Central memory CD8-positive, alpha-beta T cell (primary cell): ENCODE data around the gene NAV2.

Experiments
- ATAC-seq: fragments of 150-1000 bp; cut with Tn5 transposase; replicated peaks from 2 replicates; pipeline ENCODE4 v1.10.0; 2022; ENCODE audit warnings: mild to moderate bottlenecking, moderate FRiP score, moderate number of reproducible peaks; ENCODE audit not compliant: poor library complexity, severe bottlenecking; ENCODE audit errors: extremely low read depth
- DNase-seq, 2 donors: peaks; one replicate each; pipeline ENCODE4 v3.0.0; 2021; ENCODE audit warnings: low spot score in 2 of 2
- H3K27ac Mint-ChIP-seq: one replicate; pipeline ENCODE4 v1.8.0; 2022; ENCODE audit warnings: low read depth, mild to moderate bottlenecking, moderate library complexity, mixed read lengths
- H3K27me3 Mint-ChIP-seq: one replicate; pipeline ENCODE4 v1.8.0; 2022; ENCODE audit warnings: mixed read lengths
- H3K36me3 Mint-ChIP-seq: one replicate; pipeline ENCODE4 v1.8.0; 2022; ENCODE audit warnings: mild to moderate bottlenecking, moderate library complexity, mixed read lengths; ENCODE audit not compliant: insufficient read depth
- H3K4me1 Mint-ChIP-seq: one replicate; pipeline ENCODE4 v1.8.0; 2022; ENCODE audit warnings: mixed read lengths
- H3K4me3 Mint-ChIP-seq: one replicate; pipeline ENCODE4 v1.8.0; 2022; ENCODE audit warnings: mild to moderate bottlenecking, moderate library complexity, mixed read lengths
- H3K9me3 Mint-ChIP-seq: one replicate; pipeline ENCODE4 v1.8.0; 2022; ENCODE audit warnings: mixed read lengths

Gene NAV2

DNA sequence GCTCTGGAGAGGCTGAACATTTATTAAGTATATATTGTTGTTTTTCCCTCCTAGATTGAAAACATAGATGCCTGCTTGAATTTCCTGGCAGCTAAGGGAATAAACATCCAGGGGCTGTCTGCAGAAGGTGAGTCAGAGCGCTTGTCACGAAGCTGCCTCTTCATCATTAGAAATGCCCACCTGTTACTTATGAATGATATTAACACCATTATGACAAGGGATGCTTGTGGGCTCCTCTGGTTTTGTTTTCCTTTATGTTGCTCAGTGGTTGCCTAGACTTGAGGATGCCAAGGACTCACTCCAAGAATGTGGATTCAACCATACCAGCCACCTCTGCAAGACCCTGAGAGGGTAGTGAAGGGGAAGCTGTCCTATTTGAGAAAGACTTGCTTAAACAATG, 156.2 kb downstream of the NAV2 start:
- ATAC-seq (no peak), DNase-seq (no peak)
- no peak overlapping the region for H3K4me3 Mint-ChIP-seq
- no peaks in the 10 kb centered on the region for H3K27me3 Mint-ChIP-seq
- no peaks in the 10 kb centered on the region for H3K4me1 Mint-ChIP-seq
- H3K36me3 Mint-ChIP-seq = no peaks in the 10 kb centered on the region
- H3K27ac Mint-ChIP-seq = no peak overlapping the region
- H3K9me3 Mint-ChIP-seq = no peaks in the 10 kb centered on the region

DNA sequence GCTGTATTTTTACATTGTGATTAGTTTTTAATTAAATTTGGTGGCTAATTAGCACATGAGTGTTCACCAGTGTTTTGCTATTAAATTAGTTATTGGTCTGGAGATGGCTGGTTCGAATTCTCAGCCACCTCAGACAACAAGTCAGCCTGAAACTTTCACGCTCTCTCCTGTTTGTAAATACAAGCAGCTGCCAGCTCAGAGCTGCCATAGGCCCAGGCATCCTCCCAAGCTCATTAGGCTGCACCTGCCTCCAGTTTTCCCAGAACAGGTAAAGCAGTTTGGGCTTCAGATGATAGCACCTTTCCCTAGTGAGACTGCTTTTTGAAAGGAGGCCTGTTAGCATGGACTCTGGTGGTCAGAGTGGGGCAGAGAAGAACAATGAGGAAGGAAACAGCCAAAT, 156.8 kb downstream of the NAV2 start:
- ATAC-seq = no peak
- no peaks in the 10 kb centered on the region for H3K36me3 Mint-ChIP-seq
- no peaks in the 10 kb centered on the region for H3K4me1 Mint-ChIP-seq
- H3K4me3 Mint-ChIP-seq = no peak overlapping the region
- H3K9me3 Mint-ChIP-seq = no peaks in the 10 kb centered on the region
- DNase-seq = no peak
- no peak overlapping the region for H3K27ac Mint-ChIP-seq
- H3K27me3 Mint-ChIP-seq = no peaks in the 10 kb centered on the region

DNA sequence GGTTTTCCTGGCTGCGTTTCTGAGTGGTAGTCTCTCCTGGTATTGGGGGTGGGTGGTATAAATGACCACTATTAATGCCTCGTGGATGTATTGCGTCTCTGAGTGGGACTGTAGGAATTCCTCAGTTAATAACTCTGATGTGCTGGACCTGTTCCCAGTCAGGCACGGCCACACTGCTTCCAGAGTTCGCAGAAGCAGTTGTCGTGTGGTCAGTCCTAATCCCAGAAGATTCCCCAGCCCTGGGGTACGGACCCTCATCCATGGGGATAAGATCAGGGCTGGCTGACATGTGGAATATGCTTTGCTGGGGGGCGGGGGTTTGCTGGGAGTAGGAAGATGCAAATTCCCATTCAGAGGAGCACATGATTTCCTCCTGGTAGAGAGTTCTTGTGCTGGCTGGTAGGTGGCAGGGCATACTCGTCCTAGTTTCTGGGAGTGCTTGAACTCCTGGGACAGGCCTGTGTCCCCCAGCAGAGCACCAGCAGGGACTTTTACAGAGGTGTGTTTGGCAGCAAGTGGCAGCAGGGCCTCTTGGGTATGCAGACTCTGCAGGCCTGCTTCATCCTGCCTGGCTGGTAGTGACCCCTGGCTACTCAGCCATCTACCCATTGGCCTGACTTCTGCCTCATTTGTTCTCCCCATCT, 157.4 kb downstream of the NAV2 start:
- no peaks in the 10 kb centered on the region for H3K27me3 Mint-ChIP-seq
- DNase-seq (no peak), ATAC-seq (no peak)
- no peaks in the 10 kb centered on the region for H3K9me3 Mint-ChIP-seq
- no peak overlapping the region for H3K27ac Mint-ChIP-seq
- no peak overlapping the region for H3K4me3 Mint-ChIP-seq
- H3K36me3 Mint-ChIP-seq = no peaks in the 10 kb centered on the region
- H3K4me1 Mint-ChIP-seq = no peaks in the 10 kb centered on the region

DNA sequence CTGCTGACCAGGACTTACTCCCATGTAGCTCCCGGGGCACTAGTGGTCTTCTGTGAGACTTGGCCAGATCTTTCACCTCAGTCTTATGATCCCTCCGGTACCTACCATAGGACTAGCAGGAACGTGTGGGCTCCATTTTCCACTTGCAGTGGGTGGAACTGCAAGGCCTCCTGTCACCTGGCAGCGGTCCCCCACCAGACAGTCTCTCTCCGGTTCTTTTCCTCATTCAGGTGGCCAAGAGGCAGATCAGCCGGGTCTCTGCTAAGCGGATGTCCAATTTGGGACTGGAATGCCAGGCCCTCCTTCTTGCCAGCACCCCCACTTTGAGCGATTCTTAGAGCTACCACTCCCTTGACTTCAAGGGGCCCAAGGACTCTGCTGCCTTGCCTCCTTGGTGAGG, 158.9 kb downstream of the NAV2 start:
- H3K4me3 Mint-ChIP-seq = no peak overlapping the region
- H3K27ac Mint-ChIP-seq = no peak overlapping the region
- no peaks in the 10 kb centered on the region for H3K4me1 Mint-ChIP-seq
- no peaks in the 10 kb centered on the region for H3K9me3 Mint-ChIP-seq
- no peaks in the 10 kb centered on the region for H3K36me3 Mint-ChIP-seq
- DNase-seq (no peak), ATAC-seq (no peak)
- H3K27me3 Mint-ChIP-seq = no peaks in the 10 kb centered on the region

DNA sequence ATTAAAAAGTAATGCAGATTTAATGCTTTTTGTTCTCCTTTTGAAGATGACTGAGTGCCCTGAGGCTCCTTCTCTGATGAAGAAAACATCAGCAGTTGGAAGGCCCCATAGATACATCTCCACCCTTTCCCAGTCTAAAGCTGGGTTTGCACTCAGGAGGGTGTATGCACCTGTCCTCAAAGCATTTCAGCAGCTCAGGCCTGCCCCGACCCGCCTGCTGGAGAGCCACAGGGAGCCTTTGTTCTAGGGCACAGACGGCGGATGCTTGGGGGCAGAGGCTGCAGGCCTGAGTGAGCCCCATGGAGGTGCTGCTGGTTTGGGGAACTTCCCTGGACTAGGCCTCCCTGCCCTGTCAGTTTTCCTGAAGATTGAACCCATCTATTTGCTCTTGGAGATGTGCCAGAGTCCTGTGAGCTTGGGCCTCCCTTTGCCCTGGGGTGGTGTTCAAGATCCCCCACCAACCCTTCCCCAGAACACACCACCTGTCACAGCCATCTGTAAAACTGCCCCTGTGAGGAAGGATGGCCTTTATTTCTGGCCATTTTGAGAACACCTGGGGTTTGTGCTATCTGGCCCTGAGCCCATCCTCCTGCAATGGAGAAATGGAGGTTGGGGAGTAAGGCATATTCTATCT, 160.0 kb downstream of the NAV2 start:
- Mint-ChIP-seq H3K27ac (no peak overlapping the region), H3K36me3 (no peaks in the 10 kb centered on the region), H3K4me3 (no peak overlapping the region), H3K4me1 (no peaks in the 10 kb centered on the region), H3K27me3 (no peaks in the 10 kb centered on the region), H3K9me3 (no peaks in the 10 kb centered on the region)
- no peak for DNase-seq
- ATAC-seq = no peak

DNA sequence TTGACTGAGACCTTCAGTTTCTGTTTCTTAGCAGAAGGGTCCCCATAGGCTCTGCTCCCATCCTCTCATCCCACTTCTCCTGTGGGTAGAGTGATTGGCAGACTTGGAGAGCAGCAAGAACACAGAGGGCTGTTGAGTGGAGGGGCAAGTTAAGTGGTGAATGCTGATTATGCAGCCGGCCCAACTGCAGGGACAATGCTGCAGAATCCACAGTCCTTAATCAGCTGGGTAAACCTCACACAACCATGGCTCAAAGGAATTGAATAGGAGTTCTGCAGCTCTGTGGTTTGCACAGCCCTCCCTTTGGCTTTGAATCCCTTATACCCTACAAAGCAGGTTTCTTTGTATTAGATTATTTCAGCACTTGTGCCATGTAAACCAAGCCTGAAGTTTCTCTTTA, 161.1 kb downstream of the NAV2 start:
- Mint-ChIP-seq H3K27me3 (no peaks in the 10 kb centered on the region), H3K4me1 (no peaks in the 10 kb centered on the region), H3K36me3 (no peaks in the 10 kb centered on the region), H3K27ac (no peak overlapping the region), H3K4me3 (no peak overlapping the region), H3K9me3 (no peaks in the 10 kb centered on the region)
- ATAC-seq (no peak), DNase-seq (no peak)

DNA sequence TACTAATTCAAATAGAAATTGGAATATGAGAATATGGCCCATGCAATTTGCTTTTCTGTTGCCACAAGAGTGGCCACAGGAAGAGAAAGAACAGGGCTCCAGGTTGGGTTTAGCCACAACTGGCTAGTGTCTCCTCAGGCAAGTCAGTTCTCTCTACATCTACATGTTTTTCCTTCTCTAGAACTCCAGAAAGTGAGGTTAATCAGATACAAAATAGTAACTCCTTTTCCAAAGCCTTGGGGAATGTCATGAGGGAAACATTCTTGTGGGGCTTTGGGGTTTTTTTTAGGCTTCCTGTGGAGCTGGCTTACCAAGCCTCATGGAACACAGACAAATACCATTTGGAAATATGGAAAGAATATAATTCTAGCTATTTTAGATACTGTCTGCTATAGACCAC, 161.6 kb downstream of the NAV2 start:
- DNase-seq (no peak), ATAC-seq (no peak)
- Mint-ChIP-seq H3K27me3 (no peaks in the 10 kb centered on the region), H3K9me3 (no peaks in the 10 kb centered on the region), H3K36me3 (no peaks in the 10 kb centered on the region), H3K4me3 (no peak overlapping the region), H3K27ac (no peak overlapping the region), H3K4me1 (no peaks in the 10 kb centered on the region)

DNA sequence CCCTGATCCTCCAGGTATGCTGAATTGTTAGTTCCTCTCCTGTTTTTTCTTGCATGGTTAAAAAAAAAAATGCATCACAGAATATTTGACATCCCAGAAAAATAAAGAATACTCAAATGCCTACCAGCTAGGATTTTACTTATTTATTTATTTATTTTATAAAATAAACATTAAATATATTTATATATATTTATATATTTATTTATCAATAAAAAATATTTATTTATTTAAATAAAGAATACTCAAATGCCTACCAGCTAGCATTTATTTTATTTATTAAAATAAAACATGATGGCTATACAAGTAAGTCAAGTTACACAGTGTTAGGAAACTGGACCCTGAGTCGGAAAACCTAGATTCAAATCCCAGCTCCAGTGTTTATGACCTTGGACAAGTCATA, 164.1 kb downstream of the NAV2 start:
- ATAC-seq = no peak
- no peaks in the 10 kb centered on the region for H3K9me3 Mint-ChIP-seq
- no peak overlapping the region for H3K4me3 Mint-ChIP-seq

DNA sequence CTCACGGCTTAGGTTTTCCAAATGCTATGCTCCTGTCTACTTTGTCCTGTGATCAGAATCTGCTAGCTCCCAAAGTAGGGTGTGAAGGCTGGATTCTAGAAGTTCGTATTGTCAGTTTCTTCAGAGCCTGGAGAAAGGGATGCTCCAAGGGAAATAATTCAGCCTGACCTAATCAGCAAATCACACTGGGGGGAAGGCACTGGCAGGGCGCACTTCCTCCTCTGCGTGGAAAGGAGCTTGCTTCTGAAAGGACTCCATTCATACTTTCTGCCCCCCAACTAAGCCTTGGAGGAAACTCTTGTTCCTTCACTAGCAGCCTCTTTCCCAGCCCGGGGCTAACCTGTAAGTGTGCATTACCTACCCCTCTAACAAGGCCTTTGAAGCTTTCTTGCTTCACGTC, 165.9 kb downstream of the NAV2 start:
- ATAC-seq = no peak
- no peak for DNase-seq
- Mint-ChIP-seq H3K4me3 (no peak overlapping the region), H3K36me3 (no peaks in the 10 kb centered on the region), H3K27me3 (no peaks in the 10 kb centered on the region), H3K9me3 (no peaks in the 10 kb centered on the region), H3K4me1 (no peaks in the 10 kb centered on the region), H3K27ac (no peak overlapping the region)

More for the DNA sequence above, 164.1 kb downstream of the NAV2 start:
- Mint-ChIP-seq H3K27me3 (no peaks in the 10 kb centered on the region), H3K4me1 (no peaks in the 10 kb centered on the region), H3K27ac (no peak overlapping the region), H3K36me3 (no peaks in the 10 kb centered on the region)
- DNase-seq = no peak

DNA sequence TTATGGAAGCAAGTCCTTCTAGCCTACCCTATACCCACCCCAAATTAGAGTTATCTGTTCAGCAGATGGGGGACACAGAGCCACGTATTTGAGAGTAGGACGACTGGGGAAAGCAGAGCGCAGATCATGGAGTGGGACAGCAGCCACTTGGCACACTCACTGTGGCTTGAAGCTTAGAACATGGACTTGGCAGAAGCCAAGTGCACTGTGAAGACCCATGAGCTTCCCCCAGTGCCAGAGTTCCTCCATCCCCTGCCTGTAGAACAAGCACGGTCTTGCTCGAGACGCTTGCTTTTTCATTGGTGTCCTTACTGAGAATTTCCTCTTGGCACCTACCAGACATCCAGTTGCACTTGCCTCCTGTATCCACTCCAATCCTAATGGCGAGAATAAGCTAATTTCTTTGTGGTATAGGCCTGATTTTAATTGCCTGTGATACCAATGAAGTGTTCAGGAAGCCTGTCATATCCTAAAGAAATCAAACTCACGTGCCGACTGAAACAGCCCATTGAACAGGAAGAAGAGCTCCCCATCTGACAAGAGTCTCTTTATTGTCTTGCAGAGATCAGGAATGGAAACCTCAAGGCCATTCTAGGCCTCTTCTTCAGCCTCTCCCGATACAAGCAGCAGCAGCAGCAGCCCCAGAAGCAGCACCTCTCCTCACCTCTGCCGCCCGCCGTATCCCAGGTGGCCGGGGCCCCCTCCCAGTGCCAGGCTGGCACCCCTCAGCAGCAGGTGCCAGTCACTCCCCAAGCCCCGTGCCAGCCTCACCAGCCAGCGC, 166.9 kb downstream of the NAV2 start:
- H3K4me1 Mint-ChIP-seq = no peaks in the 10 kb centered on the region
- DNase-seq = no peak
- H3K36me3 Mint-ChIP-seq = no peaks in the 10 kb centered on the region
- no peak for ATAC-seq
- H3K27ac Mint-ChIP-seq = no peak overlapping the region
- H3K4me3 Mint-ChIP-seq = no peak overlapping the region
- no peaks in the 10 kb centered on the region for H3K27me3 Mint-ChIP-seq
- H3K9me3 Mint-ChIP-seq = no peaks in the 10 kb centered on the region

DNA sequence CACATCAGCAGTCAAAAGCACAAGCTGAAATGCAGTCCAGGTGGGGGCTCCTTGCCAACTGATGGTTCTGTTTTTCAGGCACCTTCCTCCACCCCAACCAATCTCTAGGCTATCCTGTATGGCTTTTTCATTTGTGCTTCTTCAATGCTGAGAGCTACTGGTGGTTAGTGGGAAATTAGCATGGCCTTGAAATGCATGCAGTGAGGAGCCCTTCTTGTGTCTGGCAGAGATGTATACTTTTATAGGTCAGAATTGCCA, 167.4 kb downstream of the NAV2 start:
- Mint-ChIP-seq H3K4me3 (no peak overlapping the region), H3K9me3 (no peaks in the 10 kb centered on the region), H3K4me1 (no peaks in the 10 kb centered on the region), H3K27me3 (no peaks in the 10 kb centered on the region), H3K27ac (no peak overlapping the region), H3K36me3 (no peaks in the 10 kb centered on the region)
- ATAC-seq (no peak), DNase-seq (no peak)

DNA sequence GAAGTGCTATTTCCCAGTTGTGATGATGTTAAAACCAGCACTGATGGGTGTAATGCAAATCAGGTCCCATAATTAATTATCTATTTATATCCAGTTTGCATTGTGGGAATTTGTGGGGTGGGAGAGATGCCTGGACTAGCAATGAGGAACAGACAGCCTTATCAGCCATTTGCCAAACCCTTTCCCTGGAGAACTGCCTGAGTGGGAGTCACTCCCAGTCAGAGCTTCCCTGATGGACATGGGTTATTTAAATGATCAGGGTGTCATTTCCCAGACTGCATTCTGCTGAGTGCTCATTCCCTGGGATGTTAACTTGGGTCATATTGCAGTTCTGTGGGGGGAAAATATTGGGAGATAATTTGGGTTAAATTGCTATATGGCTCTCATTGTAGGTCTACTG, 168.5 kb downstream of the NAV2 start:
- H3K36me3 Mint-ChIP-seq = no peaks in the 10 kb centered on the region
- no peak overlapping the region for H3K4me3 Mint-ChIP-seq
- no peaks in the 10 kb centered on the region for H3K9me3 Mint-ChIP-seq

DNA sequence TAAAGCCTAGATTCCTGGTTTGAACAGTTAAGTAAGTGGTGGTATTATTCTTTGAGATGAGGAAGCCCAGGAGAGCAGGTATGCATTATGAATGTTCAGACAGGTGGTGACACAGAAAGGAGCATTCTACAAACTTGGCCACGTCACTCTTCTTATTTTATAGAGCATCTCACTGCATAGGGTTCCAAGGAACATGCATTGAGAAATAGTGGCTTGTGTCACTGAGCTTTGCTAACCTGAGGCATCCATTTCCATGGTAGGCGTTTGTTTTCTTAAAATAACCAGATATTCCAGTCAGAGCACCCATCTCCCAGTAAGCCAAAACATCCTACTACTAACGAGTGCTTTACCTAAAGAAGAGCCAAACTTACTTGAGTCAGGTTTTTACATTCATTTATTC, 169.7 kb downstream of the NAV2 start:
- no peaks in the 10 kb centered on the region for H3K9me3 Mint-ChIP-seq
- H3K4me1 Mint-ChIP-seq = no peaks in the 10 kb centered on the region
- H3K4me3 Mint-ChIP-seq = no peak overlapping the region
- no peak overlapping the region for H3K27ac Mint-ChIP-seq
- no peaks in the 10 kb centered on the region for H3K36me3 Mint-ChIP-seq
- ATAC-seq = no peak
- no peaks in the 10 kb centered on the region for H3K27me3 Mint-ChIP-seq
- no peak for DNase-seq

More for the DNA sequence above, 168.5 kb downstream of the NAV2 start:
- no peak overlapping the region for H3K27ac Mint-ChIP-seq
- no peaks in the 10 kb centered on the region for H3K27me3 Mint-ChIP-seq
- ATAC-seq (no peak), DNase-seq (no peak)
- no peaks in the 10 kb centered on the region for H3K4me1 Mint-ChIP-seq
